HepG2 (cell line): ENCODE data around the gene KCNQ1OT1. TPM values are rescaled to one million over a fixed set of nuclear protein-coding genes. Genes with fewer than 3 reads are reported as not detected.

Experiments
- ARID3A ChIP-seq: IDR thresholded peaks from 2 replicates; pipeline ENCODE4 v1.6.1; 2012; ENCODE audit warnings: low read depth, low read length, improper control_type of control experiment
- BHLHE40 ChIP-seq: IDR thresholded peaks from 2 replicates; pipeline ENCODE4 v1.6.1; 2011; ENCODE audit warnings: low read length, improper control_type of control experiment
- BRCA1 ChIP-seq: sonication (generic); formaldehyde crosslinking; IDR thresholded peaks from 2 replicates; pipeline ENCODE4 v1.4.0; 2020; ENCODE audit warnings: missing genetic modification reagents
- EEA1 ChIP-seq: sonication (generic); formaldehyde crosslinking; IDR thresholded peaks from 2 replicates; pipeline ENCODE4 v1.5.1; 2020; ENCODE audit warnings: mild to moderate bottlenecking, missing genetic modification reagents, borderline replicate concordance
- ETV5 ChIP-seq: IDR thresholded peaks from 2 replicates; pipeline ENCODE4 v1.6.1; 2018; ENCODE audit warnings: missing biosample characterization, missing genetic modification reagents, inconsistent platforms, borderline replicate concordance
- GLI4 ChIP-seq: sonication (generic); formaldehyde crosslinking; IDR thresholded peaks from 2 replicates; pipeline ENCODE4 v1.5.1; 2020; ENCODE audit warnings: missing genetic modification reagents, mild to moderate bottlenecking, moderate library complexity, borderline replicate concordance
- HNF1A ChIP-seq, 2 experiments: sonication (generic) in 1 of 2; formaldehyde crosslinking in 1 of 2; IDR thresholded peaks; 2 replicates each; pipeline versions ENCODE4 v1.4.0 to v1.6.1; 2016 to 2020; ENCODE audit warnings: borderline replicate concordance in 1 of 2, low read depth in 1 of 2, mild to moderate bottlenecking in 1 of 2, missing genetic modification reagents in 1 of 2
- MAFG ChIP-seq: sonication (generic); formaldehyde crosslinking; IDR thresholded peaks from 2 replicates; pipeline ENCODE4 v1.5.1; 2020; ENCODE audit warnings: mild to moderate bottlenecking, missing genetic modification reagents
- NR1H2 ChIP-seq: sonication (generic); formaldehyde crosslinking; IDR thresholded peaks from 2 replicates; pipeline ENCODE4 v1.8.1; 2022; ENCODE audit warnings: low read depth, missing genetic modification reagents, borderline replicate concordance
- POLR2G ChIP-seq: fragments of 200-400 bp; formaldehyde crosslinking; IDR thresholded peaks from 2 replicates; pipeline ENCODE4 v1.6.1; 2018; ENCODE audit warnings: mild to moderate bottlenecking, low read depth, low read length, moderate library complexity
- SMAD3 ChIP-seq: sonication (generic); formaldehyde crosslinking; IDR thresholded peaks from 2 replicates; pipeline ENCODE4 v1.4.0; 2020; ENCODE audit warnings: missing genetic modification reagents
- TFE3 ChIP-seq: IDR thresholded peaks from 2 replicates; pipeline ENCODE4 v1.6.1; 2016
- WIZ ChIP-seq: sonication (generic); formaldehyde crosslinking; IDR thresholded peaks from 2 replicates; pipeline ENCODE4 v1.5.1; 2020; ENCODE audit warnings: mild to moderate bottlenecking, missing genetic modification reagents
- ZFP36L2 ChIP-seq: sonication (generic); formaldehyde crosslinking; IDR thresholded peaks from 2 replicates; pipeline ENCODE4 v1.4.0; 2020; ENCODE audit warnings: missing genetic modification reagents
- ZKSCAN8 ChIP-seq: IDR thresholded peaks from 2 replicates; pipeline ENCODE4 v1.6.1; 2016; ENCODE audit warnings: borderline replicate concordance, missing genetic modification reagents, missing compliant biosample characterization
- ZNF234 ChIP-seq: sonication (generic); formaldehyde crosslinking; conservative IDR thresholded peaks from 2 replicates; pipeline ENCODE4 v1.5.1; 2020; ENCODE audit warnings: mild to moderate bottlenecking, missing genetic modification reagents
- ZNF30 ChIP-seq: sonication (generic); formaldehyde crosslinking; IDR thresholded peaks from 2 replicates; pipeline ENCODE4 v1.5.0; 2020; ENCODE audit warnings: mild to moderate bottlenecking, missing genetic modification reagents
- ZNF34 ChIP-seq: sonication (generic); formaldehyde crosslinking; IDR thresholded peaks from 2 replicates; pipeline ENCODE4 v1.4.0; 2020; ENCODE audit warnings: mild to moderate bottlenecking, missing genetic modification reagents, borderline replicate concordance
- ZNF557 ChIP-seq: sonication (generic); formaldehyde crosslinking; IDR thresholded peaks from 2 replicates; pipeline ENCODE4 v1.4.0; 2020; ENCODE audit warnings: missing genetic modification reagents
- ZSCAN20 ChIP-seq: sonication (generic); formaldehyde crosslinking; IDR thresholded peaks from 2 replicates; pipeline ENCODE4 v1.4.0; 2020; ENCODE audit warnings: missing genetic modification reagents, mild to moderate bottlenecking, borderline replicate concordance
- polyA plus RNA-seq, 8 experiments: library from polyadenylated mRNA; depleted of rRNA in 3 of 8; stranded (reverse) in 7 of 8; unstranded in 1 of 8; fragments of >200 nt; fragmentation: Illumina TruSeq in 4 of 8; extraction: Trizol in 4 of 8; gene quantifications; 2 replicates each; pipeline versions ENCODE4 v1.2.1 to v1.2.3, GENCODE V29; 2011 to 2016; ENCODE audit warnings: low read depth in 4 of 8, missing spikeins in 1 of 8, mixed read lengths in 1 of 8; ENCODE audit not compliant: insufficient read depth in 1 of 8
- total RNA-seq, 5 experiments: library from RNA; depleted of rRNA; stranded (reverse); fragments of >200 nt; fragmentation: Illumina TruSeq; extraction: Trizol; gene quantifications; 2 replicates each; pipeline ENCODE4 v1.2.3, GENCODE V29; 2016; ENCODE audit warnings: low read depth in 1 of 5

KCNQ1OT1 gene
- total and polyA plus RNA-seq, 2 of the 13 experiments (the other 11 are each of a cell fraction or from before 2014, with no cell fraction given), result 1.3 to 18.9 TPM

- TF ChIP-seq ARID3A (no peak), BHLHE40 (0 out of 2 replicates have a peak, but pooled peaks have one; percentile 2), ETV5 (no peak), POLR2G (peak; percentile 99), ZKSCAN8 (CRISPR knock-in tag) (0 out of 2 replicates have a peak, but pooled peaks have one; percentile 24), BRCA1 (CRISPR knock-in tag) (peak; percentile 95), ZSCAN20 (CRISPR knock-in tag) (peak; percentile 78; the same call in 1 of the 2 replicates), ZFP36L2 (no peak), WIZ (CRISPR knock-in tag) (no peak), ZNF34 (CRISPR knock-in tag) (0 out of 2 replicates have a peak, but pooled peaks have one; percentile 11), SMAD3 (CRISPR knock-in tag) (peak; percentile 80; the same call in 1 of the 2 replicates), ZNF234 (0 out of 2 replicates have a peak, but pooled peaks have one; percentile 7), TFE3 (CRISPR knock-in tag) (peak; percentile 68; the same call in 1 of the 2 replicates), MAFG (no peak), NR1H2 (0 out of 2 replicates have a peak, but pooled peaks have one; percentile 48), EEA1 (CRISPR knock-in tag) (peak; percentile 67; the same call in 1 of the 2 replicates), ZNF30 (CRISPR knock-in tag) (0 out of 2 replicates have a peak, but pooled peaks have one; percentile 18), ZNF557 (CRISPR knock-in tag) (peak; percentile 97), GLI4 (CRISPR knock-in tag) (peak; percentile 90; the same call in 1 of the 2 replicates), HNF1A (IDR thresholded peaks at IDR 0.05; ENCODE audit: low read depth) (no peak), HNF1A (CRISPR knock-in tag; IDR thresholded peaks at IDR 0.05; ENCODE audit: borderline replicate concordance) (peak; percentile 54; the same call in 1 of the 2 replicates)
Observed at GRCh38 chr11:2699531-2700414, at the start of gene KCNQ1OT1 (continued).
